Chondrocyte (in vitro differentiated cells): ENCODE measurements around the gene MPZL2. TPM values are rescaled to one million over a fixed set of nuclear protein-coding genes. Genes with fewer than 3 reads are reported as not detected.

ENCODE experiments used
- DNase-seq: peaks from one replicate; pipeline ENCODE4 v3.0.0; 2021; ENCODE audit warnings: mixed read lengths, low spot score
- H3K27ac Mint-ChIP-seq: one replicate; pipeline ENCODE4 v1.8.0; 2021; ENCODE audit warnings: mild to moderate bottlenecking, moderate library complexity, mixed read lengths; ENCODE audit not compliant: unreplicated experiment
- H3K27me3 Mint-ChIP-seq: 2 replicates; pipeline ENCODE4 v1.8.0; 2021; ENCODE audit warnings: low read depth, mixed read lengths
- H3K36me3 Mint-ChIP-seq: 2 replicates; pipeline ENCODE4 v1.8.0; 2021; ENCODE audit warnings: low read depth, mixed read lengths
- H3K4me1 Mint-ChIP-seq: 2 replicates; pipeline ENCODE4 v1.8.0; 2021; ENCODE audit warnings: low read depth, mild to moderate bottlenecking, mixed read lengths
- H3K4me3 Mint-ChIP-seq: one replicate; pipeline ENCODE4 v1.8.0; 2021; ENCODE audit warnings: mild to moderate bottlenecking, moderate library complexity, mixed read lengths; ENCODE audit not compliant: unreplicated experiment
- H3K9me3 Mint-ChIP-seq: 2 replicates; pipeline ENCODE4 v1.8.0; 2021; ENCODE audit warnings: low read depth, mixed read lengths
- CTCF ChIP-seq: fragments of 200-600 bp; sonication (generic); IDR thresholded peaks from 2 replicates; pipeline ENCODE4 v1.5.0; 2021; ENCODE audit warnings: antibody characterized with exemption, mild to moderate bottlenecking, moderate library complexity
- total RNA-seq: library from RNA; stranded (reverse); gene quantifications from 3 replicates; pipeline ENCODE4 v1.2.1, GENCODE V29; 2021

The MPZL2 gene
- total RNA-seq, 1 donor from 2014 or later = not detected

GRCh38 chr11:118301600-118302195 is 37.6 kb upstream of the MPZL2 start:
- Mint-ChIP-seq H3K4me3 (no peak overlapping the region), H3K9me3 (no peaks in the 10 kb centered on the region), H3K27ac (no peak overlapping the region), H3K36me3 (no peaks in the 10 kb centered on the region), H3K4me1 (no peaks in the 10 kb centered on the region), H3K27me3 (peaks cover 35% of the 10 kb centered on the region)
- DNase-seq = no peak
- no peak for TF ChIP-seq CTCF

- H3K9me3 Mint-ChIP-seq = peaks cover 3% of the 10 kb centered on the region
- H3K4me3 Mint-ChIP-seq = no peak overlapping the region
- no peaks in the 10 kb centered on the region for H3K4me1 Mint-ChIP-seq
- H3K27ac Mint-ChIP-seq = no peak overlapping the region
- H3K36me3 Mint-ChIP-seq = no peaks in the 10 kb centered on the region
- TF ChIP-seq CTCF = peak; percentile 62
- DNase-seq = no peak
- H3K27me3 Mint-ChIP-seq = peaks cover 41% of the 10 kb centered on the region
These were observed 31.8 kb upstream of the MPZL2 start for GRCh38 chr11:118295815-118296454.

- Mint-ChIP-seq H3K36me3 (no peaks in the 10 kb centered on the region), H3K4me1 (no peaks in the 10 kb centered on the region), H3K27ac (no peak overlapping the region), H3K9me3 (peaks cover 3% of the 10 kb centered on the region), H3K4me3 (no peak overlapping the region), H3K27me3 (peaks cover 36% of the 10 kb centered on the region)
- no peak for TF ChIP-seq CTCF
- DNase-seq = no peak
These were observed 31.1 kb upstream of the MPZL2 start for GRCh38 chr11:118295199-118295598.

- no peak for DNase-seq
- Mint-ChIP-seq H3K4me3 (no peak overlapping the region), H3K36me3 (no peaks in the 10 kb centered on the region), H3K27me3 (peaks cover 38% of the 10 kb centered on the region), H3K4me1 (no peaks in the 10 kb centered on the region), H3K27ac (no peak overlapping the region), H3K9me3 (peaks cover 5% of the 10 kb centered on the region)
- TF ChIP-seq CTCF = no peak
These were observed 30.0 kb upstream of the MPZL2 start for GRCh38 chr11:118294053-118294452.

GRCh38 chr11:118291477-118292135 is 27.5 kb upstream of the MPZL2 start:
- TF ChIP-seq CTCF = no peak
- DNase-seq = no peak
- no peaks in the 10 kb centered on the region for H3K36me3 Mint-ChIP-seq
- peaks cover 42% of the 10 kb centered on the region for H3K27me3 Mint-ChIP-seq
- no peak overlapping the region for H3K27ac Mint-ChIP-seq
- no peaks in the 10 kb centered on the region for H3K4me1 Mint-ChIP-seq
- H3K9me3 Mint-ChIP-seq = peaks cover 5% of the 10 kb centered on the region
- H3K4me3 Mint-ChIP-seq = no peak overlapping the region
